Panc1 (cell line): ENCODE data around the gene USP3. TPM values are rescaled to one million over a fixed set of nuclear protein-coding genes. Genes with fewer than 3 reads are reported as not detected.

Experiments used
- ATAC-seq: fragments of 200-7000 bp; cut with Tn5 transposase; 2 replicates; pipeline ENCODE4 v1.9.1; 2020; ENCODE audit warnings: mild to moderate bottlenecking, moderate library complexity
- BruUV-seq: library from RNA; stranded (reverse); fragments of 400-500 nt; replicated peaks from 2 replicates; lab custom pipeline; 2021; lab: Mats Ljungman, UMichigan
- CTCF ChIA-PET: fragments of 300-600 bp; sonication (Branson Sonifier 250); formaldehyde crosslinking; loops from one replicate; lab custom pipeline; 2022; ENCODE audit warnings: antibody characterized with exemption; lab: Charles Lee
- POLR2A ChIA-PET: fragments of 300-600 bp; sonication (Branson Sonifier 250); formaldehyde crosslinking; loops from one replicate; lab custom pipeline; 2022; ENCODE audit warnings: antibody characterized with exemption; lab: Charles Lee
- DNase-seq: peaks from one replicate; pipeline ENCODE4 v3.0.0-alpha.2; 2010; ENCODE audit warnings: low read depth, low spot score
- H3K27ac ChIP-seq: 2 replicates; pipeline ENCODE4 v1.5.1; 2011; ENCODE audit warnings: mild to moderate bottlenecking, low read length, inconsistent platforms
- H3K27me3 ChIP-seq: fragments of 200-500 bp; sonication (Bioruptor generic); 2 replicates; pipeline ENCODE4 v1.6.0; 2014; ENCODE audit warnings: low read length, inconsistent platforms; ENCODE audit not compliant: control insufficient read depth, insufficient read depth
- H3K36me3 ChIP-seq: fragments of 200-500 bp; sonication (Bioruptor generic); 2 replicates; pipeline ENCODE4 v1.5.1; 2014; ENCODE audit warnings: inconsistent platforms, mild to moderate bottlenecking, low read length, moderate library complexity; ENCODE audit not compliant: control insufficient read depth, insufficient read depth
- H3K4me1 ChIP-seq: 2 replicates; pipeline ENCODE4 v1.5.1; 2011; ENCODE audit warnings: inconsistent platforms, mild to moderate bottlenecking, low read length, moderate library complexity; ENCODE audit not compliant: control insufficient read depth, insufficient read depth
- H3K4me3 ChIP-seq, 2 experiments: 2 replicates each; pipeline ENCODE4 v1.5.1; 2011 to 2012; ENCODE audit warnings: low read depth in 2 of 2, low read length in 2 of 2, mild to moderate bottlenecking in 2 of 2, inconsistent platforms in 1 of 2, moderate library complexity in 1 of 2
- H3K9me3 ChIP-seq: fragments of 200-500 bp; sonication (Bioruptor generic); 2 replicates; pipeline ENCODE4 v1.5.1; 2014; ENCODE audit warnings: low read depth, mild to moderate bottlenecking, inconsistent platforms, low read length, moderate library complexity; ENCODE audit not compliant: control insufficient read depth, insufficient read depth
- CTCF ChIP-seq: fragments of 450-650 bp; IDR thresholded peaks from 2 replicates; pipeline ENCODE4 v1.5.1; 2017; ENCODE audit warnings: mild to moderate bottlenecking
- POLR2AphosphoS5 ChIP-seq: IDR thresholded peaks from 2 replicates; pipeline ENCODE4 v1.6.1; 2012; ENCODE audit warnings: mild to moderate bottlenecking, low read depth, low read length, moderate library complexity
- REST ChIP-seq, 2 experiments: IDR thresholded peaks; 2 replicates each; pipeline ENCODE4 v1.6.1; 2011 to 2012; ENCODE audit warnings: low read depth in 2 of 2, control low read depth in 1 of 2, low read length in 1 of 2, mild to moderate bottlenecking in 1 of 2, moderate library complexity in 1 of 2; ENCODE audit not compliant: insufficient read depth in 1 of 2
- SIN3A ChIP-seq: IDR thresholded peaks from 2 replicates; pipeline ENCODE4 v1.6.1; 2012; ENCODE audit warnings: low read depth, mild to moderate bottlenecking, low read length, moderate library complexity, borderline replicate concordance; ENCODE audit not compliant: insufficient read depth
- TCF7L2 ChIP-seq: IDR thresholded peaks from 2 replicates; pipeline ENCODE4 v1.6.1; 2011; ENCODE audit warnings: mild to moderate bottlenecking, low read depth, low read length, inconsistent platforms
- in situ Hi-C: cut with HindIII; loops from 2 replicates; pipeline ENCODE4 v1.10.0; 2016; ENCODE audit warnings: low sequenced_read_pairs, low pct_unique_long_range_greater_than_20kb
- intact Hi-C: fragments of 100-400 bp; cut with micrococcal nuclease; formaldehyde crosslinking; loops from one replicate; pipeline ENCODE4 v1.10.0; 2022; ENCODE audit not compliant: unreplicated experiment
- total RNA-seq: library from RNA; stranded (reverse); gene quantifications from one replicate; pipeline ENCODE4 v1.2.1, GENCODE V29; 2021; ENCODE audit not compliant: unreplicated experiment

The USP3 gene
- total RNA-seq, 1 experiment from 2014 or later = 51.4 TPM

GRCh38 chr15:63495780-63496488 is 8.5 kb upstream of the USP3 start:
- no peak for TF ChIP-seq CTCF
- TF ChIP-seq SIN3A = no peak
- TF ChIP-seq REST (IDR thresholded peaks at IDR 0.05; ENCODE audit: insufficient read depth in 1 of 2, low read depth in 2 of 2, low read length in 1 of 2) = no peak
- no peak for TF ChIP-seq TCF7L2
- TF ChIP-seq POLR2AphosphoS5 = no peak
- Histone ChIP-seq H3K9me3 (no peaks in the 10 kb centered on the region), H3K27ac (peak overlapping the region; percentile 64), H3K36me3 (no peaks in the 10 kb centered on the region), H3K4me1 (peaks cover 68% of the 10 kb centered on the region), H3K4me3 (no peak overlapping the region), H3K27me3 (no peaks in the 10 kb centered on the region)
- intact Hi-C loops (no loop called here), in situ Hi-C loops (no loop called here)
- BruUV-seq = no TSS peak
- ChIA-PET POLR2A (interaction anchor here (0.6 kb wide), 1 partner anchor 14 kb away, joined by 3 read pairs; no protein-coding TSS in a partner anchor), CTCF (interaction anchor here (1.5 to 1.6 kb wide), 2 partner anchors 8 to 29 kb away, joined by 4 to 5 read pairs; no protein-coding TSS in a partner anchor)
- DNase-seq (no peak), ATAC-seq (no peak)

GRCh38 chr15:63497642-63498467 is 6.5 kb upstream of the USP3 start:
- Histone ChIP-seq H3K4me1 (peaks cover 80% of the 10 kb centered on the region), H3K27ac (peak overlapping the region; percentile 65), H3K9me3 (no peaks in the 10 kb centered on the region), H3K27me3 (no peaks in the 10 kb centered on the region), H3K4me3 (no peak overlapping the region), H3K36me3 (no peaks in the 10 kb centered on the region)
- in situ Hi-C loops (no loop called here), intact Hi-C loops (no loop called here)
- ChIA-PET POLR2A (interaction anchor here (0.5 to 0.7 kb wide), 2 partner anchors 106 to 1624 kb away, joined by 3 to 10 read pairs; no protein-coding TSS in a partner anchor), CTCF (interaction anchor here (0.6 kb wide), 1 partner anchor 10 kb away, joined by 3 read pairs; no protein-coding TSS in a partner anchor)
- DNase-seq (no peak), ATAC-seq (no peak)
- TF ChIP-seq SIN3A = no peak
- TF ChIP-seq CTCF = no peak
- TF ChIP-seq TCF7L2 = no peak
- TF ChIP-seq REST (IDR thresholded peaks at IDR 0.05; ENCODE audit: insufficient read depth in 1 of 2, low read depth in 2 of 2, low read length in 1 of 2) = no peak
- TF ChIP-seq POLR2AphosphoS5 = no peak
- no TSS peak for BruUV-seq
